MM.1S (cell line): ENCODE measurements around the gene SDC1.

ENCODE experiments used
- DNase-seq: peaks from one replicate; pipeline ENCODE4 v3.0.0-alpha.2; 2015
- H2AFZ ChIP-seq: fragments of 300-600 bp; sonication (generic); 2 replicates; pipeline ENCODE4 v1.6.0; 2016; ENCODE audit warnings: antibody characterized with exemption, low read length
- H3F3A ChIP-seq: fragments of 300-600 bp; sonication (generic); 2 replicates; pipeline ENCODE4 v1.6.1; 2016; ENCODE audit warnings: mild to moderate bottlenecking, antibody characterized with exemption, low read length, moderate library complexity, mixed read lengths; ENCODE audit not compliant: insufficient read depth
- H3K27ac ChIP-seq: fragments of 300-600 bp; sonication (generic); 2 replicates; pipeline ENCODE4 v1.5.1; 2016; ENCODE audit warnings: mild to moderate bottlenecking, low read length
- H3K27me3 ChIP-seq: fragments of 300-600 bp; sonication (generic); replicated peaks from 2 replicates; pipeline ENCODE4 v1.6.0; 2016; ENCODE audit warnings: low read length; ENCODE audit not compliant: insufficient read depth
- H3K36me3 ChIP-seq: fragments of 300-600 bp; sonication (generic); replicated peaks from 2 replicates; pipeline ENCODE4 v1.6.1; 2016; ENCODE audit warnings: mild to moderate bottlenecking, low read length, mixed read lengths; ENCODE audit not compliant: insufficient read depth
- H3K4me1 ChIP-seq: fragments of 300-600 bp; sonication (generic); 2 replicates; pipeline ENCODE4 v1.6.1; 2016; ENCODE audit warnings: low read length, mixed read lengths
- H3K4me2 ChIP-seq: fragments of 300-600 bp; sonication (generic); 2 replicates; pipeline ENCODE4 v1.6.0; 2016; ENCODE audit warnings: low read depth, low read length
- H3K4me3 ChIP-seq: fragments of 300-600 bp; sonication (generic); 2 replicates; pipeline ENCODE4 v1.5.1; 2016; ENCODE audit warnings: low read length, mixed read lengths
- H3K79me2 ChIP-seq: fragments of 300-600 bp; sonication (generic); 2 replicates; pipeline ENCODE4 v1.6.1; 2016; ENCODE audit warnings: mixed run types, low read length, mixed read lengths
- H3K9ac ChIP-seq: fragments of 300-600 bp; sonication (generic); 2 replicates; pipeline ENCODE4 v1.6.1; 2016; ENCODE audit warnings: low read length, mixed read lengths
- H3K9me2 ChIP-seq: fragments of 300-600 bp; sonication (generic); replicated peaks from 2 replicates; pipeline ENCODE4 v1.6.1; 2016; ENCODE audit warnings: mild to moderate bottlenecking, low read length, mixed read lengths; ENCODE audit not compliant: insufficient read depth
- H3K9me3 ChIP-seq: fragments of 300-600 bp; sonication (generic); replicated peaks from 2 replicates; pipeline ENCODE4 v1.6.1; 2016; ENCODE audit warnings: mild to moderate bottlenecking, low read length, mixed read lengths; ENCODE audit not compliant: insufficient read depth
- H4K20me1 ChIP-seq: fragments of 300-600 bp; sonication (generic); 2 replicates; pipeline ENCODE4 v1.6.1; 2016; ENCODE audit warnings: mild to moderate bottlenecking, low read length, moderate library complexity, mixed read lengths; ENCODE audit not compliant: insufficient read depth
- CTCF ChIP-seq: fragments of 300-600 bp; sonication (generic); IDR thresholded peaks from 2 replicates; pipeline ENCODE4 v1.5.1; 2016; ENCODE audit warnings: antibody characterized with exemption, low read length, mixed read lengths
- EZH2 ChIP-seq: fragments of 300-600 bp; sonication (generic); optimal IDR thresholded peaks from 2 replicates; pipeline ENCODE3; 2017; ENCODE audit warnings: low read depth, mild to moderate bottlenecking, antibody characterized with exemption, low read length, mixed read lengths
- EZH2phosphoT487 ChIP-seq: fragments of 300-600 bp; sonication (generic); IDR thresholded peaks from 2 replicates; pipeline ENCODE4 v1.6.1; 2018; ENCODE audit warnings: antibody characterized with exemption, low read length

The SDC1 gene

DNA sequence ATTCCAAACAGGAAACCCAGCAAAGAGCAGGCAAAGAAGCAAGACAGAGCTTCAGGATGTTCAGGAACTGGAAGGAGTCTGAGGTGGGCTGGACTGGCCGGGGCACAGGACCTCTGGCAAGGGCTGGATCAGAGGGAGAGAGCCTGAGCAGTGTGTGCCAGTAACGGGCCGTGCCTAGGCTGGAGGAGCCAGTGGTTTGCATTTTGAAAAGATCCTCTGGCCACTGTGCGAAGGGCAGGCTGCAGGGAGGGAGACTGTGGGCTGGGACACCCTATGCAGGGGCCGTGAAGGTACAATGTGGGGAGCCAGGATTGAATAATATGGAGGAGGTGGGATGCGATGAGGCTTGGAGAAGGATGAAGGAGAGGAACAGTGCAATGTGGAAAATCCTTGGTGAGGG lies 6.2 kb upstream of the SDC1 start:
- no peaks in the 10 kb centered on the region for H3K9me2 ChIP-seq
- H3K36me3 ChIP-seq, result no peaks in the 10 kb centered on the region
- no peaks in the 10 kb centered on the region for H3K27me3 ChIP-seq
- no peak overlapping the region for H3K27ac ChIP-seq
- peaks cover 10% of the 10 kb centered on the region for H3K4me1 ChIP-seq
- no peak overlapping the region for H3K4me2 ChIP-seq
- H3K79me2 ChIP-seq, result peaks cover 2% of the 10 kb centered on the region; the same call in 1 of the 2 replicates
- H3F3A ChIP-seq, result peaks cover 3% of the 10 kb centered on the region
- H2AFZ ChIP-seq, result no peak overlapping the region
- H3K9ac ChIP-seq, result no peak overlapping the region
- TF ChIP-seq EZH2phosphoT487, result no peak
- TF ChIP-seq CTCF, result no peak
- TF ChIP-seq EZH2, result no peak
- H3K4me3 ChIP-seq, result no peak overlapping the region
- H3K9me3 ChIP-seq, result no peaks in the 10 kb centered on the region
- H4K20me1 ChIP-seq, result no peaks in the 10 kb centered on the region
- DNase-seq, result no peak

DNA sequence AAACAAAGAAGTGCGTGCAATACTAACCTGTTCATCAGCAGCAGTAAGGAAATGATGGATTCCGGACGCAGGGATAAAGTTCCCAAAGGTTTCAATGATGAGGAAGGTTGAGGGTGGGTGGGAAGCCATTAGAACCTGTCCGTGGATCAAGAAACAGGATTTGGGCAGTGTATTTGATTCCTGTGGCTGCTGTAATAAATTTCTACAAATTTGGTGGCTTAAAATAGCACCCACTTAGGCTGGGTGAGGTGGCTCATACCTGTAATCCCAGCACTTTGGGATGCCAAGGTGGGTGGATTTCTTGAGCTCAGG lies 5.1 kb upstream of the SDC1 start:
- Histone ChIP-seq H3K4me2 (no peak overlapping the region), H3K27me3 (no peaks in the 10 kb centered on the region), H4K20me1 (no peaks in the 10 kb centered on the region), H3K36me3 (no peaks in the 10 kb centered on the region), H3K79me2 (peaks cover 4% of the 10 kb centered on the region; the same call in 1 of the 2 replicates), H3K9me2 (no peaks in the 10 kb centered on the region), H3F3A (peaks cover 13% of the 10 kb centered on the region), H2AFZ (no peak overlapping the region), H3K9ac (no peak overlapping the region), H3K9me3 (no peaks in the 10 kb centered on the region), H3K4me1 (peaks cover 15% of the 10 kb centered on the region), H3K4me3 (no peak overlapping the region), H3K27ac (no peak overlapping the region)
- DNase-seq, result no peak
- TF ChIP-seq EZH2phosphoT487 (no peak), CTCF (no peak), EZH2 (no peak)

DNA sequence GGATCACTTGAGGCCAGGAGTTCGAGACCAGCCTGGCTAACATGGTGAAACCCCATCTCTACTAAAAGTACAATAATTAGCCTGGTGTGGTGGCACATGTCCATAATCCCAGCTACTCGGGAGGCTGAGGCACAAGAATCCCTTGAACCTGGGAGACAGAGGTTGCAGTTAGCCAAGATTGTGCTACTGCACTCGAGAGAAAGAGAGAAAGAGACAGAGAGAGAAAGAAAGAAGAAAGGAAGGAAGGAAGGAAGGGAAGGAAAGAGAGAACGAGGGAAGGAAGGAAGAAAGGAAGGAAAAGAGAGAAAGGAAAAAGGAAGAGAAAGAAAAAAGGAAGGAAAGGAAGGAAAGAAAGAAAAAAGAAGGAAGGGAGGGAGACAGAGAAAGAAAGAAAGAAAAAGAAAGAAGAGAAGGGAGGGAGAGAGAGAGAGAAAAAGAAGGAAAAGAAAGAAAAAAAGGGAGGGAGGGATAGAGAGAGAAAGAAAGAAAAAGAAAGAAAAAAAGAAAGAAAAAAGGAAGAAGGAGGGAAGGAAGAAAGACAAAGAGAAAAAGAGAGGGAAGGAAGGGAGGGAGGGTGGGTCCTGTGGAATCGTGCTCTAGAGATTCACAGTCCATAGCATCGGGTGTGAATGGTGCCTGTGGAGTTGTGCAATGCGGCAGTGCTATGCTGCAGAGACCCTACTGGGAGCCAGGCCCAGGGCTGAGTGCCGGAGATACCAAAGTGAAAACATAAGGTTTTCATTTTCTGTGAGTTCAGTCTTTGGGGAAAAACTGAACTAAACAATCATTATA lies 4.6 kb upstream of the SDC1 start:
- Histone ChIP-seq H3K9me2 (no peaks in the 10 kb centered on the region), H4K20me1 (no peaks in the 10 kb centered on the region), H3K9ac (no peak overlapping the region), H3K4me1 (peaks cover 15% of the 10 kb centered on the region), H2AFZ (no peak overlapping the region), H3K36me3 (no peaks in the 10 kb centered on the region), H3K79me2 (peaks cover 8% of the 10 kb centered on the region), H3K4me3 (no peak overlapping the region), H3K9me3 (no peaks in the 10 kb centered on the region), H3F3A (peaks cover 13% of the 10 kb centered on the region), H3K27ac (no peak overlapping the region), H3K27me3 (no peaks in the 10 kb centered on the region), H3K4me2 (no peak overlapping the region)
- TF ChIP-seq EZH2phosphoT487 (no peak), EZH2 (no peak), CTCF (no peak)
- DNase-seq, result no peak
